ENCODE data around the gene SMC6.

The SMC6 gene

DNA sequence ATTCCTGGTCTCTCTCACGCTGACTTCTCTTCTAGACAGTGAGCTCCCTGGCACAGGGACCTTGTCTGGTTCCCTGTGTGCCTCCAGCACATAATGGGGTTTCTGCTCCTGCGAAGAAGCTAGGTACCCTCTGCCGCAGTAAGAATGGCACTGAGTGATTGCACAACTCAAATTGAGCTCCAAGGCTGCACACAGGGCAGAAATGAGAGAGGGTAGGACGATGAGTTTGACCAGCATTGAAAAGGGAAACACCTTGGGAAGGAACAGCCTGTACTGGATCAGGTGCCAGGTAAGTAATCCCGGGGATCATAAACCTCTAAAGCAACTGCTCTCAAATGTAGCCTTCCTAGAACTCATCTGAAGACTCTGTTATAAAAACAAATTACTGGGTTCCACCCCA is 41.7 kb upstream of the SMC6 start:
- H3K27ac ChIP-seq: no peak overlapping the region
- TF ChIP-seq, protein P1, sequence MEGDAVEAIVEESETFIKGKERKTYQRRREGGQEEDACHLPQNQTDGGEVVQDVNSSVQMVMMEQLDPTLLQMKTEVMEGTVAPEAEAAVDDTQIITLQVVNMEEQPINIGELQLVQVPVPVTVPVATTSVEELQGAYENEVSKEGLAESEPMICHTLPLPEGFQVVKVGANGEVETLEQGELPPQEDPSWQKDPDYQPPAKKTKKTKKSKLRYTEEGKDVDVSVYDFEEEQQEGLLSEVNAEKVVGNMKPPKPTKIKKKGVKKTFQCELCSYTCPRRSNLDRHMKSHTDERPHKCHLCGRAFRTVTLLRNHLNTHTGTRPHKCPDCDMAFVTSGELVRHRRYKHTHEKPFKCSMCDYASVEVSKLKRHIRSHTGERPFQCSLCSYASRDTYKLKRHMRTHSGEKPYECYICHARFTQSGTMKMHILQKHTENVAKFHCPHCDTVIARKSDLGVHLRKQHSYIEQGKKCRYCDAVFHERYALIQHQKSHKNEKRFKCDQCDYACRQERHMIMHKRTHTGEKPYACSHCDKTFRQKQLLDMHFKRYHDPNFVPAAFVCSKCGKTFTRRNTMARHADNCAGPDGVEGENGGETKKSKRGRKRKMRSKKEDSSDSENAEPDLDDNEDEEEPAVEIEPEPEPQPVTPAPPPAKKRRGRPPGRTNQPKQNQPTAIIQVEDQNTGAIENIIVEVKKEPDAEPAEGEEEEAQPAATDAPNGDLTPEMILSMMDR (IDR thresholded peaks at IDR 0.05): no peak
- DNase-seq (ENCODE audit: low spot score): no peak
- no peak overlapping the region for H3K4me3 ChIP-seq

DNA sequence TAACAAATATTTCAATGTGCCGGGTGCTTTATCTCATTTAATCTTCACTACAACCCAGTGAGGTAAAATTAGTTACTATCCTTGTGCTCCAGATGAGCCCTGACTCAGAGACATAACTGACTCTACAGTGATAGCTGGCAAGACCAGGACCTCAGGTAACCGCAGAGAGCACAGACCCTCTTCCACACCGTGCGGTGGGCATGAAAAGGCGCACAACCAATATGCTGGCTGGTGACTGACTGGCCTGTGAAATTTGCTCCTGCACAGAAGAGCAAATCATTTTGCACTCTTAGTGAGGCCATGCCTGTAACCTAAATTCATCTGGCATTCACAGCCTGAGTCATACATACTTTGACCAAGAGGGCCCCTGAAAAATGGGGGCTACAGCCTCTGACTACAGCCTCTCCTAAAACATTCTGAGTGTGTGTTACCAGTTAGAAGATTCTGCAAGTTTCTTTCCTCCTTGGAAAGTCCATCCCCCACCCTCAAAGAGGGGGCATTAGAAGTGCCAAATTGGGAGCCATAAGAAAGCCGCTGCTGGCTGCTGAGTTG is 40.3 kb upstream of the SMC6 start:
- H3K4me3 ChIP-seq: no peak overlapping the region
- TF ChIP-seq, protein P1 (IDR thresholded peaks at IDR 0.05): no peak
- H3K27ac ChIP-seq: no peak overlapping the region
- DNase-seq (ENCODE audit: low spot score): no peak

DNA sequence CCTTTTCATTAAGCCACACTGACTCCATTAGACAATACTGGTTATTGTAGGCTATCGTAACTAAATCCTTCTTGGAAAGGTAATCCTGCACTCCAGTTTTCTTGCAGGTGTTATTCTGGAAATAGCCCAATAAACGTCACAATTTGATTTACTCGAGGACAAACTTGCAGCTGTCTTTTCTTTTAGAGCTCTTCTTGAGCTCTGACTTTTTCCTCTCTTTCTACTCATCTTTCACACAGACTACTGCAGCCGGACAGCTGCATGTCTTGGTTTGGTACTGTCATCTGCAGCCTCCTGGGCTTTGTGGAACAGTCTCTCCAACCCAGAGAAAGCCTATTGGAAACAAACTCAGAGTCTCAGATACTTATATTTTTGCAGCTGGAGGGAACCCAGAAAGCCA is 39.7 kb upstream of the SMC6 start:
- no peak overlapping the region for H3K4me3 ChIP-seq
- H3K27ac ChIP-seq: no peak overlapping the region
- TF ChIP-seq, protein P1 (IDR thresholded peaks at IDR 0.05): no peak
- no peak for DNase-seq (ENCODE audit: low spot score)

DNA sequence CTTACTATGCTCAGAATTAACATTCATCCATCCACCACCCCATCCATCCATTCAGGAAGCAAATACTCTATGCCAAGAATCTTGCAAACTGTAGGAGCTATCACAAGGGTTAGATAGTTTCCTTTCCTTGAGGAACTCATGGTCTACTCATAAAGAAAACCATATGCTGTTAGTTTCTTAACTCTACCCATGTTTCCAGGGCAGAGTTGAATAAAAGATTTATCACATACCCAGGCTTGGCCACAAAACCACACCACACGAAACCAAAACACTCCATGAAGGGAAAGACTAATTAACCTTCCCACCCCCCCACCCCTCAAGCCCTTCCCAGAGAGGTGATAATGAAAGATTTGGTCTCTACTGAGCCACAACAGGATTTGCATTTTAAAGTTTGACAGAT is 38.9 kb upstream of the SMC6 start:
- H3K27ac ChIP-seq: no peak overlapping the region
- TF ChIP-seq, protein P1 (IDR thresholded peaks at IDR 0.05): no peak
- no peak overlapping the region for H3K4me3 ChIP-seq
- DNase-seq (ENCODE audit: low spot score): no peak

DNA sequence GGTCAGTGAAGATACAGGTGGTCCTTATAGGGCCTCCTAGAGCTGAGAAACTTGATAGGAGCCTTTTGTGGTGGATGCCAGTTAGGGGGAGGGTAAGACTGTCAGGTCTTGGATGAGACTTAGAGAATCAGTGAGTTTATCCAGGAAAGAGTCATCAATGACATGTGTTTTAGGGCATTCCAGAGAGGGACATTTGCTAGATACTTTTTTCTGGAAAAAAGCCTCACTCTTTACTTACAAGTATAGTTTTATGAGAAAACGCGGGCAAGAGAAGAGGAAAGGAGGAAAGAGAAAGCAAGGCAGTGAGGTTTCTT is 38.2 kb upstream of the SMC6 start:
- no peak overlapping the region for H3K4me3 ChIP-seq
- H3K27ac ChIP-seq: no peak overlapping the region
- TF ChIP-seq, protein P1 (IDR thresholded peaks at IDR 0.05): no peak
- DNase-seq (ENCODE audit: low spot score): no peak

DNA sequence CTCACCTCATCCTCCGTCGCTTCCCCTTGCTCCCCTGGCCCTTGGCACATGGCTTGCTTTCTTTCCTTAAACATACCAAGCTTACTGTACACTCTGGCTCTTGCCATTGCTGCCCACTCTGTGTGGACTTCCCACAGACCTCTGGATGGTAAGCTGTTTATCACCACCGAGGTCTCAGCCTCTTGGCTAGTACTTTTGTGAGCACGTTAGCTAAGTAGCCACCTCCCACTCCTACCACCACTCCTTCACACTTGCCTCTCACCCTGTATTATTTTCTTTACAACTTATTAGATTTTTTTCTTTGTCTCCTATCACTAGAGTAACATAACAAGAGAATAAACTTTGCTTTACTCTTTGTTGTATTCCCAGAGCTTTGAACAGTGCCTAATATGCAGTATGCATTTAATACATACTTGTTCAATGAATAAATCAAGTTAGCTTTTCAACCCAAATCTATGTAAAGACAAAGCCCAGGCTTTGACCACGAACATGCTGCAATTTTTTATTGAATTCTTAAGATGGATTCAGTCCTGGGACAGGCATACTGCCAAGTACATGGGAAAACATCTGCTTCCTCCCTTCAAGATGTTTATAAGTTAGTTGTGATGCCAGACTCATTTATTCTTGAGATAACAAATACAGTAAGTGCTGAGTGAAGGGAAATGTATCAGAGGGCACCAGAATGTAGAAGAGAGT is 37.7 kb upstream of the SMC6 start:
- no peak overlapping the region for H3K4me3 ChIP-seq
- no peak overlapping the region for H3K27ac ChIP-seq
- DNase-seq (ENCODE audit: low spot score): no peak
- TF ChIP-seq, protein P1 (IDR thresholded peaks at IDR 0.05): no peak

DNA sequence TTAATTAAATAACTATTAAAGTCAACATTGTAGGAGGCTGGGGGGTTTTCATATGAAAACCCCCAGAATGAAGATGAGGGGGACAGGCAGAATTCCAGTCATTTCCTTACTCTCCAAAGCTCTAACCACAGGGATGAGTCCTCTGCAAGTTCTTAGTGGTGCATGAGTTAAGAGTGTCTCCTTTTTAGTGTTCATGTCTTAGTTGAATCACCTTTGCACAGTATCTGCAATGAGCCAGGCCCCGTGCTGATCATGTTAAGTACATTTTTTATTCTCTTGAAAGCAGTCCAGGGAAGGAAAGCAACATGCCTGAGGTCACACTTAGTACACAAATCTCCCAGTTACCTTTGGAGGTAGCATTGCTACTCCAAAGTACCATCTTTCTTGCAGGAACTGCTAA is 36.9 kb upstream of the SMC6 start:
- DNase-seq (ENCODE audit: low spot score): no peak
- H3K4me3 ChIP-seq: no peak overlapping the region
- TF ChIP-seq, protein P1 (IDR thresholded peaks at IDR 0.05): no peak
- no peak overlapping the region for H3K27ac ChIP-seq

Data from coronary artery (tissue), 2 donors.